Common myeloid progenitor, CD34-positive (primary cell): ENCODE results near the gene PIK3AP1.
A peak's percentile ranks its signal among the peaks of the same experiment; 100 is the strongest.

Source experiments
- CTCF ChIA-PET: fragments of 350-600 bp; sonication (Branson Sonifier 250); formaldehyde crosslinking; loops from one replicate; lab custom pipeline; 2021; ENCODE audit warnings: antibody characterized with exemption; lab: Charles Lee
- POLR2A ChIA-PET: fragments of 350-600 bp; sonication (Branson Sonifier 250); formaldehyde crosslinking; loops from one replicate; lab custom pipeline; 2021; ENCODE audit warnings: antibody characterized with exemption; lab: Charles Lee
- DNase-seq, 3 donors: peaks; one replicate each; pipeline versions ENCODE4 v3.0.0 to v3.0.0-alpha.2; 2013
- H3K27ac ChIP-seq, 2 experiments: 1 replicate in 1 of 2; 2 replicates in 1 of 2; pipeline ENCODE4 v1.7.0; 2013; ENCODE audit warnings: inconsistent platforms in 2 of 2, low read length in 2 of 2, mild to moderate bottlenecking in 2 of 2, low read depth in 1 of 2, moderate library complexity in 1 of 2; ENCODE audit not compliant: severe bottlenecking in 2 of 2, insufficient read depth in 1 of 2, poor library complexity in 1 of 2
- H3K27me3 ChIP-seq, 5 experiments: replicated peaks in 2 of 5; 1 replicate in 3 of 5; 2 replicates in 2 of 5; pipeline versions ENCODE4 v1.6.1 to v1.7.0; 2013; ENCODE audit warnings: low read length in 4 of 5, mild to moderate bottlenecking in 2 of 5, moderate library complexity in 2 of 5, inconsistent platforms in 1 of 5; ENCODE audit not compliant: insufficient read depth in 5 of 5, control insufficient read depth in 4 of 5
- H3K36me3 ChIP-seq, 4 experiments: 1 replicate in 2 of 4; 2 replicates in 2 of 4; pipeline versions ENCODE4 v1.6.1 to v1.7.0; 2013; ENCODE audit warnings: low read length in 3 of 4, control low read depth in 1 of 4, mild to moderate bottlenecking in 1 of 4; ENCODE audit not compliant: control insufficient read depth in 4 of 4, insufficient read depth in 4 of 4
- H3K4me1 ChIP-seq, 4 experiments: 1 replicate in 3 of 4; 2 replicates in 1 of 4; pipeline versions ENCODE4 v1.6.1 to v1.7.1; 2013; ENCODE audit warnings: low read length in 3 of 4, mild to moderate bottlenecking in 3 of 4, control low read depth in 1 of 4, inconsistent platforms in 1 of 4, moderate library complexity in 1 of 4; ENCODE audit not compliant: control insufficient read depth in 4 of 4, insufficient read depth in 4 of 4; ENCODE audit errors: control extremely low read depth in 1 of 4
- H3K4me3 ChIP-seq, 7 experiments: 1 replicate in 4 of 7; 2 replicates in 3 of 7; pipeline versions ENCODE4 v1.5.1 to v1.7.0; 2013; ENCODE audit warnings: mild to moderate bottlenecking in 7 of 7, low read length in 6 of 7, moderate library complexity in 6 of 7, inconsistent platforms in 2 of 7, low read depth in 2 of 7, control low read depth in 1 of 7; ENCODE audit not compliant: insufficient read depth in 4 of 7, control insufficient read depth in 1 of 7; ENCODE audit errors: extremely low read depth in 1 of 7
- H3K9me3 ChIP-seq, 5 experiments: 1 replicate in 4 of 5; 2 replicates in 1 of 5; pipeline versions ENCODE4 v1.6.1 to v1.7.1; 2013; ENCODE audit warnings: low read length in 4 of 5, mild to moderate bottlenecking in 2 of 5, inconsistent platforms in 1 of 5, low read depth in 1 of 5, moderate library complexity in 1 of 5; ENCODE audit not compliant: control insufficient read depth in 4 of 5, insufficient read depth in 2 of 5; ENCODE audit errors: control extremely low read depth in 1 of 5
- WGBS: methylation state at CpG from one replicate; pipeline ENCODE4 v1.1.5; 2013; ENCODE audit not compliant: insufficient coverage; 5-methylcytosine and 5-hydroxymethylcytosine counted together

Gene PIK3AP1

DNA sequence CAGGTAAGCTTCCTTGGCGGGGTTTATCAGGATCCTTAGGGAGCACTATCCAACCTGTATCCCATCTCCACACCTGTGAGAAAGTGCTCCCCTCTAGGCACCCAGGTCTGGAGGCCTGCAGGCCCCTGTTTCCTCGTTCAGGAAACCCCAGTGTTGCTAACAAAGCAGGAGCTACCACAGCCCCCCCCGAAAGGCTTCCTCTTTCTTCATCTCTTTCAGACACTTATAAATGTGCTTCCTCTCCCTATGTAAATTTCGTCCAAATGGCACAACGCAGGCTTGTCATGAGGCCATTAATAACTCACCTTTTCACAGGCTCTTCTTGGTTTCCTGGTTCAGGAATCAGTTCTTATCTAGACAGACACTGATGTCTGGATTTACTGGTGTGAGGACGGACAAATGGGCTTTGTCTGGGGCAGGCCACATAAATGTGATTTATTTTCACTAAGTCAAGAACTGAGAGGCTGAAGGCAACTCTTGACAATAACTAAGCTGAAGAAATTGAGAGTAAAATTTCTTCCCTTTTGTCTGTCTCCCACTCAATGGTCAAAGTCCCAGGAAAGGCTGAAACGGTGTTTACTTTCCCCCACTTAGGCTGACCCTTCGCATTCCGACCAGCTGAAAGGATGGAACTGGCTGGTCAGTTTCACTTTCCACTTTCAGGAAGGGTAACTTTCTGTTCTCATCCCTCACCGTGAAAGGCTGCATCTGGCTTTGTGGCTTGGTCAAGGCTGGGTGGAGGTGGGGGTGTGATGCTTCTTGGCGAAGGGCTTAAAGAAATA lies 46.8 kb downstream of the PIK3AP1 start:
- peaks cover 25 to 70% (median 57%) of the 10 kb centered on the region in 4 experiments for H3K4me1 ChIP-seq
- peak overlapping the region; percentile 27 to 79 for H3K27ac ChIP-seq
- ChIA-PET CTCF (interaction anchor here (1.1 to 3.6 kb wide), 12 partner anchors 9 to 91 kb away, joined by 3 to 29 read pairs (median 4); no protein-coding TSS in a partner anchor), POLR2A (interaction anchor here (0.5 to 1.5 kb wide), 7 partner anchors 8 to 605 kb away, joined by 3 to 5 read pairs (median 3); no protein-coding TSS in a partner anchor)
- H3K27me3 ChIP-seq = no peaks in the 10 kb centered on the region
- peak; percentile 78 to 97 (median 96) for DNase-seq
- H3K4me3 ChIP-seq = peak overlapping the region in 6 of 7 experiments; percentile 20 to 68 (median 58)
- H3K36me3 ChIP-seq = peaks cover 0 to 6% (median 0%) of the 10 kb centered on the region in 4 experiments
- WGBS = 4% methylated on average over 8 of the region's 11 CpGs
- no peaks in the 10 kb centered on the region for H3K9me3 ChIP-seq

DNA sequence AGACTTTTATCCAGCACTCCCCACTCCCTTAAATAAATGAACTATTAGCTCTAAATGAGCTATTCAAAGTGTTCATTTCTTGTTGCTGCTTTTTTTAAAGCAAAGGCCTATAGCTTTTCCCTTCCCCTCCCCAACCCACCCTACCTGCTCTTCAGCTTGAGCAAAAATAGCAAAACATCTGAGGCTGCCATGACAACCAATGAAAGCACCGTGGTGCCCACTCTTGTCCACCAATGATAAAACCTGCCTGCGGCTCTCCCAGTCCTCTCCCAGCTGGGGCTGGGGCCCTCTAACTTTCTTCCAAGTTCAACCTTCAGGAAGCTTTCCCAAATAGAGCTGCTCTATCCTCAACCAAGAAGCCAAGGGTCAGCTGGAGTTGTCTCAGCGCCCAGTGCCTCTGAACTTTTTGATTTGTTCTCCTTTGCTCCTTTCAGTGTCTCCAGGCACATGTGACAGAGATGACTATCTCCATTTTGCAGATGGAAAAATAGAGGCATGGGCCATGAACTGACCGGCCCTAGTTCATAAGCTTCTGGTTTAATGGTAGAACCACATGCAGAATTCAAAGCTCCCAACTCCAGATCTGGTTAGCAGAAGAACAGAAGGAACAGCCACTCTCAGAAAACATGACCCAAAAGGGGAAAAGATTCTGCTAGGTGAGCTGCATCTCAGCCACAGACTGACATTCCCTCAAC lies 47.7 kb downstream of the PIK3AP1 start:
- ChIA-PET CTCF (interaction anchor here (0.8 to 3.6 kb wide), 13 partner anchors 8 to 282 kb away, joined by 3 to 29 read pairs (median 3); no protein-coding TSS in a partner anchor), POLR2A (interaction anchor here (0.6 to 1.5 kb wide), 5 partner anchors 13 to 68 kb away, joined by 3 to 5 read pairs (median 3); no protein-coding TSS in a partner anchor)
- peaks cover 0 to 6% (median 0%) of the 10 kb centered on the region in 4 experiments for H3K36me3 ChIP-seq
- peak overlapping the region in 1 of 2 experiments; percentile 79 for H3K27ac ChIP-seq
- 93% methylated on average over 4 of the region's 4 CpGs for WGBS
- no peaks in the 10 kb centered on the region for H3K27me3 ChIP-seq
- H3K4me1 ChIP-seq = peaks cover 25 to 77% (median 58%) of the 10 kb centered on the region in 4 experiments
- peak overlapping the region in 3 of 7 experiments; percentile 2 to 34 (median 33) for H3K4me3 ChIP-seq
- peak in 2 of 3 donors; percentile 57 to 70 for DNase-seq
- no peaks in the 10 kb centered on the region for H3K9me3 ChIP-seq

DNA sequence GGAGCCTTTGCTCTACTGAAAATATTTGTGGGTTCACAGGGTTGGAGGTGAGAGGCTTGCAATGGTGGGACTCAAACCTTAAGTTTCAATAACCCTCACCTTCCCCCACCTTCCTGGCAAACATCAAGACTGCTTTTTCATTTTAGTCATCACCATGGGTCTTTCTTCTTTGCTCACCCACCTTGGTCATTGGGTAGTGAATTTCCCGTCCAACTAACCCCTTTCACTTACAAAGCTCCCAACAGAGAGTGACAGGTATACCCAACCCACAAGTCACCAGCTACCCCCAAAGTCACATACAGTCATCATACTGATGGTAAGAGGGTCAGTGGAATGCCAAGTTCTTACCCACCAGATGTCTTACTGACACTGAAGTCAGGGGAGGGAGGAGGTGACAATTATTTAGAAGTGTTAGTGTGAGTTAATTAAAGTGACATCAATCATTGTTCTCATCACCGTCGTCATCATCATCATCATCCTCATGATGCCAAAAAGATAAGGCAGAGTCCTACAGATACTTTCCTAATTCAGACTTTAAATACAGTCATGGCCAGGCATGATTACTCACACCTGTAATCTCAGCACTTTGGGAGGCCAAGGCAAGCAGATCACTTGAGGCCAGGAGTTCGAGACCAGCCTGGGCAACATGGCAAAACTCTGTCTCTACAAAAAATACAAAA lies 49.0 kb downstream of the PIK3AP1 start:
- no peak overlapping the region for H3K27ac ChIP-seq

DNA sequence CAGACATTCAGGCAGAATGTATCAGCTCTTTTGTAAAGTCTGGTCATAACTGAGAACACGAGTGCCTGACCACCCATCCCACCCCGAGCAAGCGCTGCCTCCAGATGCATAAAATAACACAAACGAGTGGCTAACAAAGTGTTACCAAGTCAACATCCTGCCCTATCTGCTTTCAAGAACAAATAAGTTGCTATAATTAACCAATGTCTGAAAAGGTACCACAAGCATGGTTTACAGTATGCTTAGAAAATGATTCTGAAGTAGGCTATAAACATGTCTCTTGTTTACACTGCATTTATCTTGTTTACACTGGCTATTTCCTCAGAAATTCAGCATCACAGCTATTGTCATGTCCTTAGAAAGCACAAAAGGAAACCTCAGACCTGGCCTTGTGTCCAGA lies 49.5 kb downstream of the PIK3AP1 start:
- ChIA-PET CTCF (interaction anchor here (0.9 to 1.7 kb wide), 2 partner anchors 27 to 29 kb away, joined by 3 to 6 read pairs; no protein-coding TSS in a partner anchor), POLR2A (no interaction called here)
- peaks cover 0 to 5% (median 0%) of the 10 kb centered on the region in 4 experiments for H3K36me3 ChIP-seq
- H3K4me3 ChIP-seq = no peak overlapping the region
- peaks cover 26 to 82% (median 54%) of the 10 kb centered on the region in 4 experiments for H3K4me1 ChIP-seq
- 59% methylated on average over 4 of the region's 4 CpGs for WGBS
- H3K27ac ChIP-seq = no peak overlapping the region
- H3K27me3 ChIP-seq = no peaks in the 10 kb centered on the region
- DNase-seq = no peak
- H3K9me3 ChIP-seq = no peaks in the 10 kb centered on the region

More for the DNA sequence above, 49.0 kb downstream of the PIK3AP1 start:
- no peak for DNase-seq
- H3K4me3 ChIP-seq = no peak overlapping the region
- no peaks in the 10 kb centered on the region for H3K27me3 ChIP-seq
- peaks cover 26 to 81% (median 56%) of the 10 kb centered on the region in 4 experiments for H3K4me1 ChIP-seq
- 83% methylated on average over 1 of the region's 4 CpGs for WGBS
- ChIA-PET POLR2A (no interaction called here), CTCF (interaction anchor here (0.9 to 3.6 kb wide), 5 partner anchors 13 to 30 kb away, joined by 3 to 29 read pairs (median 4); no protein-coding TSS in a partner anchor)
- H3K9me3 ChIP-seq = no peaks in the 10 kb centered on the region
- peaks cover 0 to 6% (median 0%) of the 10 kb centered on the region in 4 experiments for H3K36me3 ChIP-seq

DNA sequence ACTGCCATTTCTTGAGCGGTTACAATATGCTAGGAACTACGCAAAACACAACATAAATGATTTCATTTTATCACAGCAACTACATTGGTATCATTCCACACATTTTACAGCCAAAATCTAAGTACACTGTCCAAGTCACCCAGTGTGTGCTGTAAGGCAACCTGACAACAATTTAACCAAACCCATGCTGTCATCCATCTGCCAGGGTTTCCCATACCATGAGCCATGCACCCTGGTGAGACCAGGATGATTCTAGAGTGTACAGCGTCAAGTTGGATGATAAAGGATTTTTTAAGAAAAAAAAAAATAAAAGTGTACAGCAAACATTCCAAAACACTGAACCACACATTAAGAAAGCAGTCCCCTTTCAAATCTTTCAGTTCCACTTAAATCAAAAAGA lies 52.9 kb downstream of the PIK3AP1 start:
- WGBS = 100% methylated on average over 2 of the region's 3 CpGs
- no peak for DNase-seq
- H3K27me3 ChIP-seq = no peaks in the 10 kb centered on the region
- no peaks in the 10 kb centered on the region for H3K9me3 ChIP-seq
- H3K4me1 ChIP-seq = peaks cover 24 to 75% (median 39%) of the 10 kb centered on the region in 4 experiments
- no peak overlapping the region for H3K27ac ChIP-seq
- no peak overlapping the region for H3K4me3 ChIP-seq
- CTCF ChIA-PET = no interaction called here
- POLR2A ChIA-PET = no interaction called here
- peaks cover 0 to 13% (median 0%) of the 10 kb centered on the region in 4 experiments for H3K36me3 ChIP-seq

DNA sequence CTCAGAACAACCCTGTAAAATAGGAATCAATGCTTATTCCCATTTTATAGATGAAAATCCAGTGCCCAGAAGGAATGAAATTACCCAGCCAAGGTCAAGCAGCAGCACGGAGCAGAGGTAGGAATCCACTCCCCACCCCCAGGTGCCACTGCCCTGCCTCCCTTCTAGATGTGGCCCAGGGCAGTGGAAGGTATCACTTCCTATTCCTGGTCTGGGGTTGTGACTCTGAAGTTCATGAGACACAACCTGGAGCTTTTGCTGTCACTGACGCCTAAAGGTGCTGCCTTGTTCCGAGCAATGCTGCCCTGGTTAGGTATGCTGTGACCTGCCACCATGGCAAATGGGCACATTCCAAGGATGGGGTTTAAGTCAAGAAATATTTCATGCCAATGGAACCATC lies 53.6 kb downstream of the PIK3AP1 start:
- CTCF ChIA-PET = no interaction called here
- Histone ChIP-seq H3K9me3 (no peaks in the 10 kb centered on the region), H3K4me1 (peaks cover 20 to 69% (median 33%) of the 10 kb centered on the region in 4 experiments), H3K4me3 (no peak overlapping the region), H3K36me3 (peaks cover 0 to 13% (median 0%) of the 10 kb centered on the region in 4 experiments), H3K27me3 (no peaks in the 10 kb centered on the region), H3K27ac (no peak overlapping the region)
- no peak for DNase-seq
- WGBS = 100% methylated on average over 3 of the region's 3 CpGs
- POLR2A ChIA-PET = no interaction called here
